SK-N-MC (cell line): Measurements from ENCODE around the gene TNFRSF1A.

Source experiments
- DNase-seq: peaks from one replicate; pipeline ENCODE4 v3.0.0-alpha.2; 2011; ENCODE audit warnings: low read depth, low spot score
- H3K27ac ChIP-seq: fragments of 200-600 bp; sonication (generic); 2 replicates; pipeline ENCODE4 v1.5.1; 2016; ENCODE audit warnings: mixed run types
- H3K36me3 ChIP-seq: fragments of 200-600 bp; sonication (generic); 2 replicates; pipeline ENCODE4 v1.6.1; 2017; ENCODE audit warnings: antibody characterized with exemption, low read length, mixed read lengths; ENCODE audit not compliant: insufficient read depth
- H3K4me3 ChIP-seq: fragments of 200-600 bp; sonication (generic); 2 replicates; pipeline ENCODE4 v1.5.1; 2016
- H3K9ac ChIP-seq: fragments of 200-600 bp; sonication (generic); 2 replicates; pipeline ENCODE4 v1.8.0; 2017; ENCODE audit warnings: mixed run types, mixed read lengths; ENCODE audit not compliant: insufficient read length
- H3K9me3 ChIP-seq: fragments of 200-600 bp; sonication (generic); 2 replicates; pipeline ENCODE4 v1.6.1; 2017; ENCODE audit warnings: low read depth, mild to moderate bottlenecking, antibody characterized with exemption, low read length, moderate library complexity, mixed read lengths
- EZH2 ChIP-seq: fragments of 200-600 bp; sonication (generic); IDR thresholded peaks from one replicate; pipeline ENCODE4 v1.6.1; 2017; ENCODE audit warnings: antibody characterized with exemption
- FOXP2 ChIP-seq: optimal IDR thresholded peaks from 2 replicates; pipeline ENCODE3; 2011; ENCODE audit warnings: mild to moderate bottlenecking, moderate library complexity; ENCODE audit not compliant: insufficient read depth; ENCODE audit errors: extremely low read length, control extremely low read depth
- POLR2AphosphoS5 ChIP-seq: IDR thresholded peaks from 2 replicates; pipeline ENCODE4 v1.6.1; 2012; ENCODE audit warnings: mild to moderate bottlenecking, low read depth, low read length, borderline replicate concordance

TNFRSF1A gene

DNA sequence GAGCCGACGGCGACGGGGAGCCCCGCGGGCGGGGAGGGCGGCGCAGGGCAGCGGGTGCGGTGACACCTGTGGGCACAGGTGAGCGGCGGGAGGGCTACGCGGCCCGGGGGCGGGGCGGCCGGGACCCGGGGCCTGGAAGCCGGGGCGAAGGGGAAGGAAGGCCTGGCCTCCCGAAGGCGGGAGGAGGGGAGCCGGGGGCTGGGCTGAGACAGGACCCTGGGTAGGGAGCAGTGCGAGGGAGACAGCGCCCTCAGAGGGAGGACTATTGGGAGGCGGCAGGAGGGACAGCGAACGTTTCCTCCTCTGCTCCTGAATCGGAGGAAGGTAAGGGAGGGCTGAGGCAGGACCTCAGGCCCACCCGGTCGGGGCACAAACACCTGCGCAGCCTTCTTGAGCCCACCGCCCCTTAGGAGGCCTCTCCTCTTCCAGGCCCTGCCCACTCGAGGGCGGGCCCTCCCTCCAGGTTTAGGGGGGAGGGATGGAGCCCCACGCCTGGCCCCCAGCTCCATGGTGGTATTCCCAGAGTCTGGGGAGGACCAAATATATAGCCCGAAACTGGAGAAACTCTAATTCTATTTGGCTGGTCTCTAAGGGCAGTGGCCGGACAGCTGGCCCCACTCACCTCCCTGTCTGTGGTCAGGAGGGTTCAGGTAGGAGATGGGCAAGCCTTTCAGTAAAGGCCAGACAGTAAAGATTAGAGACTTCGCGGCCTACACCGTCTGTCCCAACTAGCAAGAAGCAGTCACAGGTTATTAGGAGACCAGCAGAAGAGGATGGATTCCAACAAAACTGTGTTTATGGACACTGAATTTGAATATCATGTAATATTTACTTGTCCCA, 30.9 kb downstream of the TNFRSF1A start:
- Histone ChIP-seq H3K27ac (no peak overlapping the region), H3K9me3 (no peaks in the 10 kb centered on the region), H3K9ac (no peak overlapping the region), H3K4me3 (no peak overlapping the region), H3K36me3 (no peaks in the 10 kb centered on the region)
- no peak for DNase-seq
- TF ChIP-seq POLR2AphosphoS5 (no peak), EZH2 (no peak), FOXP2 (no peak)

DNA sequence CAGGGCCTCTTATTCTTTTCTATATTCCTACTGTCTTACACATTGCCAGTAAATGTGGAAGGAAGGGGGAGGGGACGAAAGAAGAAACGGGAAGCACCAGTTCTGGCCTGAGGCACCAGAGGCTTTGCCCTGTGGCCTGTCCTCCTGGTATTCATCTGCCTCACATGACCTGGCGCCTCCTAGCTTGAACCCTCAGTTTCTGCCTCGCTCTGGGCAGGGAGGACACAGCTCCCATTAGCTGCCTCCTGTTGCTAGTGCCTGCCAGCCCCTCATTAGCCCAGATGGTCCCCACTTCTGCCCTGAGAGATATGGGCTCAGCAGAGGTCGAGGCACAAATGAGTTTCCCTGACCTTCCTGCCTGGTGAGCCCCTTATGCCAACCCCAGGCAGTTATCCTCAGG, 34.3 kb downstream of the TNFRSF1A start:
- no peak for DNase-seq
- Histone ChIP-seq H3K27ac (no peak overlapping the region), H3K4me3 (no peak overlapping the region), H3K9me3 (no peaks in the 10 kb centered on the region), H3K9ac (no peak overlapping the region), H3K36me3 (no peaks in the 10 kb centered on the region)
- TF ChIP-seq EZH2 = no peak
- no peak for TF ChIP-seq FOXP2
- TF ChIP-seq POLR2AphosphoS5 = no peak

- Histone ChIP-seq H3K9ac (no peak overlapping the region), H3K36me3 (no peaks in the 10 kb centered on the region), H3K27ac (no peak overlapping the region), H3K9me3 (no peaks in the 10 kb centered on the region), H3K4me3 (no peak overlapping the region)
- TF ChIP-seq POLR2AphosphoS5 (no peak), FOXP2 (no peak), EZH2 (no peak)
- no peak for DNase-seq
Observed at GRCh38 chr12:6306599-6307220, 35.2 kb downstream of the TNFRSF1A start.

GRCh38 chr12:6306151-6306550, 35.7 kb downstream of the TNFRSF1A start:
- H3K9me3 ChIP-seq = no peaks in the 10 kb centered on the region
- no peak for DNase-seq
- H3K9ac ChIP-seq = no peak overlapping the region
- H3K36me3 ChIP-seq = no peaks in the 10 kb centered on the region
- no peak overlapping the region for H3K27ac ChIP-seq
- TF ChIP-seq EZH2 = no peak
- no peak for TF ChIP-seq POLR2AphosphoS5
- TF ChIP-seq FOXP2 = no peak
- no peak overlapping the region for H3K4me3 ChIP-seq

- no peaks in the 10 kb centered on the region for H3K9me3 ChIP-seq
- H3K36me3 ChIP-seq = no peaks in the 10 kb centered on the region
- H3K27ac ChIP-seq = no peak overlapping the region
- TF ChIP-seq POLR2AphosphoS5 (no peak), FOXP2 (no peak), EZH2 (no peak)
- H3K4me3 ChIP-seq = no peak overlapping the region
- H3K9ac ChIP-seq = no peak overlapping the region
- no peak for DNase-seq
Observed at GRCh38 chr12:6303071-6303470, 38.8 kb downstream of the TNFRSF1A start.

- Histone ChIP-seq H3K36me3 (no peaks in the 10 kb centered on the region), H3K4me3 (no peak overlapping the region), H3K9me3 (no peaks in the 10 kb centered on the region), H3K9ac (no peak overlapping the region), H3K27ac (no peak overlapping the region)
- no peak for TF ChIP-seq EZH2
- no peak for TF ChIP-seq FOXP2
- no peak for TF ChIP-seq POLR2AphosphoS5
- no peak for DNase-seq
Observed at GRCh38 chr12:6302621-6303020, 39.3 kb downstream of the TNFRSF1A start.

DNA sequence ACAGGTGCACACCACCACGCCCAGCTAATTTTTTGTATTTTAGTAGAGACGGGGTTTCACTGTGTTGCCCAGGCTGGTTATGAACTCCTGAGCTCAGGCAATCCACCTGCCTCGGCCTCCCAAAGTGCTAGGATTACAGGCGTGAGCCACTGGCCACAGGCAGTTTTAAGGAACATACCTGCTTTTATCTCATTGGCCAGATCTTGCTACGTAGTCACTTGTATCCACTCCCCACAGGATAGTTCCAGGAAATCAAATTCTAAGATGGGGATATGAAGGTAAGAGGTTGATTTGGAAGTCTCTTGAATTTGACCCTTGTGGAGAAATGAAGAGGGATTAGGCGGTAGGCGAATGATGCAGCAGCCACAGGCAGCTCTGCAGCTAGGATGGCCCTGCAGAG, 40.2 kb downstream of the TNFRSF1A start:
- Histone ChIP-seq H3K9me3 (no peaks in the 10 kb centered on the region), H3K27ac (no peak overlapping the region), H3K4me3 (no peak overlapping the region), H3K9ac (no peak overlapping the region), H3K36me3 (no peaks in the 10 kb centered on the region)
- TF ChIP-seq FOXP2 (no peak), EZH2 (no peak), POLR2AphosphoS5 (no peak)
- no peak for DNase-seq

- H3K4me3 ChIP-seq = no peak overlapping the region
- no peak overlapping the region for H3K27ac ChIP-seq
- no peak overlapping the region for H3K9ac ChIP-seq
- TF ChIP-seq POLR2AphosphoS5 (no peak), FOXP2 (no peak), EZH2 (no peak)
- H3K36me3 ChIP-seq = no peaks in the 10 kb centered on the region
- H3K9me3 ChIP-seq = no peaks in the 10 kb centered on the region
- no peak for DNase-seq
Observed at GRCh38 chr12:6297170-6297569, 44.7 kb downstream of the TNFRSF1A start.
